SW 1271 (cell line): ENCODE results near the gene PRDM16.

Source experiments
- DNase-seq, 2 experiments: peaks; one replicate each; lab custom pipeline; 2025; lab: John Stamatoyannopoulos, UW

Gene PRDM16

DNA sequence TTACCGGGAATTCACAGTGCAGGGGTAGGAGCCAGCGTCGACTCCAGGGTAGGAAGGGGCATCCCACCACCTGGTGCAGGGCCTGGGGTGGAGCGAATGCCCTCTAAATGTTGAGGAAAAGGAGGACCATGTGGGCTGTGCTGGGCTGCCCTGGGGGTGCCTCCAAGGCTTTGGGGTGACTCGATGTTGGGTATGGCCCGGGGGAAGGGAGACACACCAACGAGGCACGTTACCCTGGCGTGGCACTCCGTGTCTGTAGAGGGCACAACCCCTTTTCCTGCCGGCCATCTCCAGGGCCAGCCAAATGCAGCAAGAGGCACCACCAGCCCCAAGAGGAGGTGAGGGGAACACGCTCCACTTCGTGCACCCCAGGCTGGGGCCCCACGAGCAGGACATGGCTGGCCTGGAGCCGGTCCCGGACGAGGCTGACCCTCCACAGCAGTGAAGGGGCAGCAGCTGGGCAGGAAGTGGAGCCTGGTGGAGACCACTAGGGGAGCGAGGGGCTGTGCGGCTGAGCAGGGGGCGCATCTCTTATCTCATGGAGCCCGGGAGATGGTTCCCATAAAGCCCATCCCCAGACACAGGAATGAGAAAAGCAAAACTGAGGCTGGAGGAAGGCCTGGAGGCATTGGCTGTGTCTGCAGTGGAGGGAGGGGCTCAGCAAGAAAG is 36.5 kb upstream of the PRDM16 start:
- no peak for DNase-seq

DNA sequence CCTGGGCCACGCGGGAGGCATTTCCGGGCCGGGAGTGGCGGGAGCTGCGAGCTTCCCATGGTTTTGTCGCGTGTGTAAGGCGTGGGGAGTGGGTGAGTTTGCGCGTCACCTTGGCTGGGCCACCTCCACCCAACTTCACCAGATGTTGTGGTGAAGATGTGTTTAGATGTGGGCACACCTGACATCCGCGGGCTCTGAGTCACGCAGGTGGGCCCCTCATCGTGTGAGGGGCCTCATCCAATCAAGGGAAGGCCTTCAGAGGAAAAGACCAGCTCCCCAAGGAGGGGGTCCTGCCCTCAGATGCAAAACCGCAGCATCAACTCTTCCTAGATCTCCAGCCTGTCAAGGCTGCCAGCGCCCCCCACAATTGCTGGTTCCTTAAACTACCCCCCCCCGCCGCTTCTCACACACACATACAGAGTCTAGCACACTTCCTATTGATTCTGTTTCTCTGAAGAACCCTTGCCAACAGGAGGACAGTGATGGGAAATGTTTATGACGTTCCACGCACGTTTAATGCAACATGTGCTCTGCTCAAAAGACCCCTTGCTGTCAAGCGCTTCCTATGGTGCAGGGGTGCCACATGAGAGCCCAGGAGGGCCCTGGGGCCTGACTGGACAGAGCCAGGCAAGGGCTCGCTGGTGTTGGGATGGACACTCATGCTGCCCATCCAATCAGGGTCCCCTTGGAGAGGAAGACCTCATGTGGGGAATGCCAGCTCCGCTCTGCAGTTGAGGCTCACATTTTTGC is 35.8 kb upstream of the PRDM16 start:
- no peak for DNase-seq

GRCh38 chr1:3033790-3034090 is 35.3 kb upstream of the PRDM16 start:
- DNase-seq: no peak

DNA sequence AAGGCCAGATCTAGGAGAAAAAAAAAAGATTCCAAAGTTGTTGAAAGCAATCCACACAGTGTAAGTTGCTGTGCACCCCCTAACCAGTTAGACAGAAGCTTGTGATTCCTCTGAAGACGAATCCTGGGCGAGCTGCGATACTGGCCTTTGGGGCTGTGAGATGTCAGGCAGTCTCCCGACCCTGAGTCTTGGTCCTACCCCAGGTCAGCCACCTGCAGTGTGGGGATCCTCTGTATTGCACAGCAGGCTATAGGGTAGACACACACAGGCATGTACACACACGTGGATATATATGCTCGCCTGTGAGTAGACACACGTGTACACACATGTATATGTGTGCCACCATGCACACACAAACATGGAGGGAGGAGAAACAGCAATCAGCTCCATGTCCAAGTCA is 34.8 kb upstream of the PRDM16 start:
- DNase-seq: no peak

- DNase-seq: no peak
Observed at GRCh38 chr1:3034728-3035562, 34.1 kb upstream of the PRDM16 start.

GRCh38 chr1:3035563-3036446 is 33.2 kb upstream of the PRDM16 start:
- DNase-seq: no peak

- no peak for DNase-seq
Observed at GRCh38 chr1:3036447-3037280, 32.3 kb upstream of the PRDM16 start.

DNA sequence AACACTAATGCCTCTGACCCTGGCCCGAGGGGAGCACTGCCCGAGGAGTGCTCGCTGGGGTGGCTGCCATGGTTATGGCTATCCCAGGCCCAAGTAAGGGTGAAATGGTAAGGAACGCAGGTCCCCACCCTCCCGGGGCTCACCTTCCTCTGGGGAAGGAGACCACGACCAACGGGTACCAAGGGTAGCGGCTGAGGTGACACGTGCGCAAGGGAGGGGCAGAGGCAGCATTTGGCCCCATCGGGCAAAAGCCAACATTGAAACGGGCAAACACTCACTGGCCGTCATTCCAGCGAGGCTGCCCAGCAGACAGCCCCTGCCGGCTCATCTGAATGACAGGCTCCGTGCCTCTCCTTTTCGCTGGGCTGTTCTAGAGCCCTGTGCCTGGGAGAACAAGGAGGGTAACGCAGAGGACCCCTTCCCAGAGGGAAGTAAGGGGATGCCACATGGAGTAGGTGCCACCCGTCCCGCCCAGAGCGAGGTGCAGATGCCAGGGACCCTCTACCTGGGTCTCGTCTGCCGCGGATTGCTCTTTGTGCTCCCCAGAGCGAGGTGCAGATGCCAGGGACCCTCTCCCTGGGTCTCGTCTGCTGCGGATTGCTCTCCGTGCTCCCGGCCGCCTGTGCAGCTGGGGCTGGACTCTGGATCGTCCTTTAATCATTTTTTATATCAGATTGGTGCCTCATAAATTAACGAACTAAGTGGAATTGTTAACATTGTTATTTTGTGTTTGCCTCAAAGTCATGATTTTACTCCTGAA is 31.5 kb upstream of the PRDM16 start:
- no peak for DNase-seq

DNA sequence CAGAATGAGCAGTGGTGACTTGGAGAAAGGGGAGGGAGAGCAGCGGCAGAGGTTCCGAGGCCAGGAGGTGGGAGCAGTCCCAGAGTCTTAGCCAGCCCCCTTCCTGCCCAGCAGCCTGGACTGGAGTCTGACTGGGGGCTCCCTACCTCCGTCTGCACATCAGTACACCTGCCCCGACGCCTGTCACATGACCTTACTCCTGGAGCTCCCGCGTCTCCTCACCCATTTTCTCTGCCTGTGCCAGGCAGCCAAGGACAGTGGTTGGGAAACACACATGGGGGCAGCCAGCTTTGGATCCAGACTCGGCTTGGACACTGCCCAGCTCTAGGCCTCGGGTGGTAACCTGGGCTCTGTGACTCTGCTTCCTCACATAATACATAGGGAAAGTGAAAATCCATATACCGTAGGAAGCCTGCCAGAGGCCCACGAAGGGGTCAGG is 30.9 kb upstream of the PRDM16 start:
- no peak for DNase-seq

- no peak for DNase-seq
Observed at GRCh38 chr1:3038571-3039181, 30.3 kb upstream of the PRDM16 start.

DNA sequence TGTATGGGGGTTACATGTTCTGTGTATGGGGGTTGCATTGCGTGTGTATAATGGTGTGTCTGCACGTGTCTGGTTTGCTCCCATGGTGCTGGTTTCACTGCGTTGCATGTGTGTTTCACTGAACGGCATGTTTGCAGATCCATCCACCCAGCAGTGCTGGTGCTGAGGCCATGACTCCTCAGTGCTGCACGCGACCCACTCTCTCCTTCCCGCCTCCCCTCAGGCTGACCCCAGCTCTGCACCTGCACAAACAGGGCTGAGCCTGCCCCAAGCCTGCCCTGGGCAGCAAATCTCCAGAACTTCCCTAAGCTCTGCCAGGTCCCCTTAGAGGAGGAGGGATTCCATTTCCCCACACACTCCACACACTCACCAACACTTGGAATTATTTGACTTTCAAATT is 29.0 kb upstream of the PRDM16 start:
- no peak for DNase-seq

GRCh38 chr1:3042481-3042880 is 26.5 kb upstream of the PRDM16 start:
- no peak for DNase-seq

DNA sequence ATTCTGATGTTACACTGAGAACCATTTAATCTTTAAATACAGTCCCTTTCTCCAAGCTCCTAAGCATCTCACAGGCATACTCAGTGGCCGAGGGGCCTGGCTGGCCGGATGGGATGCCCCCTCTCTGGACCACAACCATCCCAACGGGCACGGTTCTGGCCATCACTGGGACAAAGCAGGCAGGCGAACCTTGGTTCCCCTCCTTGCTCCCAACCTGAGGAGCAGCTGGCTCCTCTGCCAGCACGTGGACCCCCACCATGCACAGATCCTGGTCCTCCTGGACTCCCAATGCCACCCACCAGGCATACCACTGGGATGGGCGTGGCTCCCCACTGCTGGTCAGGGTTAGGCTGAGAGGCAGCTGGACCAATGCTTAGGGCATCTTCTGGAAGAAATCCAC is 19.8 kb upstream of the PRDM16 start:
- DNase-seq: no peak

DNA sequence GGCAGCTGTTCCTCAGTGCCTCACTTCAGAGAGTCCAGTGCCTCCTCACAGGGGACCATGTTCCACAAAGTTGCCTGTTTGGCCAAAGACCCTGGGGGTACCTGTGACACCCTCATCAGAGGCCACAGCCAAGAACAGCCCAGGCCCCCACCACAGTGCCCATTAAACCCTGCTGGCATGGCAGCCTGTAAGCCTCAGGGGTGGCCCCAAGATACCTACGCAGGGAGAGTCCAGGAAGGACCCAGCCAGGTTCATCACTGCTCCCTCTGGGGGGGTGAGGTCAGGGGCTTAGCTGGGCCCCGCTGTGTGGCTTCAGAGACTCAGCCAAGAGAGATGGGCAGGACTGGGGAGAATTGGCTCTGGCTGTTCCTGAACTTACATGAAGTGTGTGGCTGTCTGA is 19.1 kb upstream of the PRDM16 start:
- DNase-seq: no peak

GRCh38 chr1:3050603-3051002 is 18.4 kb upstream of the PRDM16 start:
- no peak for DNase-seq

GRCh38 chr1:3051270-3052268 is 17.4 kb upstream of the PRDM16 start:
- no peak for DNase-seq

- no peak for DNase-seq
Observed at GRCh38 chr1:3052501-3052900, 16.5 kb upstream of the PRDM16 start.

DNA sequence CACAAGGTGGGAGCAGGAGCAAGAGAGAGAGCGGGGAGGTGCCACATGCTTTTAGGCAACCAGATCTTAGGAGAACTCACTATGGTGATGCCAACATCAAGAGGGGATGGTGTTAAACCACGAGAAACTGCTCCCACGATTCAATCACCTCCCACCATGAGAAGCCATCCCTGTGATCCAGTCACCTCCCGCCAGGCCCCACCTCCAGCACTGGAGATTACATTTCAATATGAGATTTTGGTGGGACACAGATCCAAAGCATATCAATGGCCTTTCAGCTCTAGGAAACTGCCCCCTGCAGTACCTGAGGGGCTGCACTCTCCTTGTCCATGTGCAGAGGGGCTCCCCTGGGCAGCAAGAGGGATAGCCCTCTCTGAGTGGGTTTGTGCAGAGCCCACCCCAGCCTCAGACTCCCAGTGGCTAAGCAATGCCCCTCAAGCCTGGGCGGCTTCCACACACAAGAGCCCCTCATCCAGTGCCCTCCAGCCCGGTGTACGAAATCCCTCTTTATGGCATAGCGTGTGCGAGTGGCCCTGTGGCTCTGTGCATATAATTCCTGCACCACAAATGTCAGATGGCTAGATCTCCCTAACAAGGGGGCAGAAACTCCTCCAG is 15.5 kb upstream of the PRDM16 start:
- DNase-seq: no peak
